Midbrain (tissue), 1 donor: ENCODE measurements around the gene ADAM23.

Experiments used
- DNase-seq: peaks from one replicate; lab custom pipeline; 2025; lab: John Stamatoyannopoulos, UW

The ADAM23 gene

DNA sequence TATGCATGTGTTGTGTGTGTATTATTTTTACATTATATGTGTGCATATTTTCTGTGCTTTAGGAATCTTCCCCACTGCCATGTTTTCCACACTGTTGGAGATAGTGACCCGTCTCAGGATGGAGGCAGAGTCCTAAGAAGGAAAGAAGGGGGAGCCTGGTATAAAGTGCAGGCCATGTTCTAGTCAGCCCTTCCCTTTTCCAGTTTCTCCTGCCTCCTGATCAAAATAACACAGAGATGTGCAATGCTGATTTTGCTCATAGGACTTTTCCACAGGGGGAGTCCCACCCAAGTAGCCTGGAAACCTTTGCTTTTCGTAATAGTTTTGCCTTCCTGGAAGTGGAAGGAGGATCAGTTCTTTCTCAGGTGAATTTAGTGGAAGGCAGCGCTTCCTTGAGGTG is 126.1 kb downstream of the ADAM23 start:
- no peak for DNase-seq

GRCh38 chr2:206570199-206570598 is 126.9 kb downstream of the ADAM23 start:
- DNase-seq: no peak

DNA sequence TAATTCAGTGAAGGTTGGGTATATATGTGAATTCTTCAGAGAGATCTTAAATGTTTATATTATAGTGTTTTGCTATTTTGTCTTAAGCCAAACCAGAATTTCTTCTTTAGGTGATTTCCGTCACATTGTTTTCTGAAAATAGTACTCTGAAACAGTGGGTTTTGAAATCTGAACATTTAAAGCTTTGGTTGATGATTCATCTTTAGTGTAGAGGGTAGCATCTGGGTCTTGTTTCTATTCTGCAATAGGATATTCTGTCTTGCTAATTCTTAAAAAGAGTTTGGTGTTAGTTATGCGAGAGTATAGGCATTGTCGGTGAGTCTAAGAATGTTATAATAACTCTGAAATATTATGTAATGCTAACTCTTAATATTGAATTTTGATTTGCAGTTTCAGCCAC is 129.4 kb downstream of the ADAM23 start:
- no peak for DNase-seq

GRCh38 chr2:206573793-206574192 is 130.5 kb downstream of the ADAM23 start:
- no peak for DNase-seq

DNA sequence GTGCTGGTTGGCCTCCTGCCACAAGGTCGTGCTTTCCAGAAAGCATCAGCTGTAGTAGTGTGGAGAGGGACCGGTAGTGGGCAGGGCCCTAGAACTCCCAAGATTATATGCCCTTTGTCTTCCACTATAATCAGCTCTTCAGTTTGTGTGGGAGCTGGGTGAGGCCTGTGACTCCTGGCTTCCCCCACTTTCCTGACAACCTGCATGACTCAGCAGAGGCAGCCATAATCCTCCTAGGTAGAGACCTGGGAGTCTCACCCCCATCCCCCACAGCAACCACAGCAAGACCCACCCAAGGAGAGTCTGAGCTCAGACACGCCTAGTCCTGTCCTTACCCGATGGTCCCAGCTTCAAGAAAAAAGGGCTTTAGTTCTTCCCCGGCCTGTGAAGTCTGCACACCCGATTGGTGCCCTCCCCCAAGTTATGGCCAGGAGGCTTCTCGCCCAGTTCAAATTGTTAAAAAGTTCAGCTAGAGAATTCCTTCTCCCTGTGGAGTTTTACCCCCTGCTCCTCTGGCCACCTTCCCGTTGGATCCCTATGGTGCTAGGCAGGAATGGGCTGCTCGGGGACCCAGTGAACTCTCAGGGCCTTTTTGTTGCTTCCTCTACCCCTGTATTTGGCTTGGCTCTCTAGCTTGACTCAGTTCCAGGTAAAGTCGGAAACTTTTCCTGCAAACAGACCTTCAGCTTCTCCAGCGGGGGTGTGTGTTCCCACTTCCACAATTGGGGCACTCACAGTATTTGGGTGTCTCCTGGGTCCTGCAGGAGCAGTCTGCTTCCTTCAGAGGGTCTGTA is 141.2 kb downstream of the ADAM23 start:
- no peak for DNase-seq

DNA sequence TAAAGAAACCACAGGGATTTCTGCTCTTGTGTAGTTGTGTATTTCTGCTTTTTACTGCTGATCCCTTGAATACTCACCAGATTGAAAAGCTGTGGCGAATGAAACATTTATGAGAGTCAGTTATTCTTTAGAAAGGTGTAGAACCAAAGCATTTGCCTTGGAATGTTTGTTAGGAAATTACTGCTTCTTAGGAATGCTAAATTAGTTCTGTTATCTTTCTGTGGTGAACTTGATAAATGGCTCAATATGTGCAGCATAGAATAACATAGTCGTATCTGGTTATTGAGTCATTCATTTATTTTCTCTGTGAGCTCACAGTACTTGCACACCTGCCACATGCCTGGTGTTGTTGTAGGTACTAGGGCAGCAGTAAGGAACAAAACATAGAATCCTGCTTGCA is 142.0 kb downstream of the ADAM23 start:
- DNase-seq: no peak

GRCh38 chr2:206586609-206587008 is 143.3 kb downstream of the ADAM23 start:
- no peak for DNase-seq

- no peak for DNase-seq
Observed at GRCh38 chr2:206597717-206598218, 154.4 kb downstream of the ADAM23 start.

- no peak for DNase-seq
Observed at GRCh38 chr2:206603243-206603642, 159.9 kb downstream of the ADAM23 start.

GRCh38 chr2:206610451-206610850 is 167.1 kb downstream of the ADAM23 start:
- no peak for DNase-seq

- DNase-seq: no peak
Observed at GRCh38 chr2:206611191-206611590, 167.9 kb downstream of the ADAM23 start.

GRCh38 chr2:206611736-206612135 is 168.4 kb downstream of the ADAM23 start:
- no peak for DNase-seq

- no peak for DNase-seq
Observed at GRCh38 chr2:206614811-206615210, 171.5 kb downstream of the ADAM23 start.

DNA sequence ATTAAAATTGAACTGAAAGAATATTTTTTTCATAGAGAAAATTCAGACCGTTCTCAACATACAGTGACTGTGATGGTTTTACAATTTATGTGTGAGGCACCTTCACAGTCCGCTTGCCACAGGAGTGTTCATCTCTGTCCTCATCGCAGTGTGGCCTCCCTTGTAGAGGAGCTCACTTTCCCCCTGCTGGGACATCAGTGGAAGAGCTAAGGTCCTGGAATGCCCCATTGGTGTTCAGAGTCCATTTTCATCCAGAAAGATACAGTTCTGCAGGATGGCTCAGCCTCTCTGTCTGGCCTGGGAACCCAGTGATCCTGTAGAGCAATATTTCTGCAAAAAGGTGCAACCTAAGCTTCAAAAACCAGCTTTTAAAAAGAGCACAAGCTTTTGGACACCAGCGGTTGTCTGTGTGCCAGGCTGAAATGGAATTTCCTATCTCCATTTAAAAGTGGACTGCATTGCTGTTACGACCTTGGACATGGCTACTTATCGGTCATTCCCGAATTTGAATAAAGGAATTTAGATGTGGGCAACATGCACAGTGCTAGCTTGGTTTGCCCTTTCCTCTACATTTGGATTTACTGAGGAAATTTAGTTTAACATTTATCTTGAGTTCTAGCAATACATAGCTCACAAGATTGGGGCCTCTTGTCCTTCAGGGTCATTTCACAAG is 172.2 kb downstream of the ADAM23 start:
- DNase-seq: no peak

GRCh38 chr2:206616151-206616550 is 172.8 kb downstream of the ADAM23 start:
- DNase-seq: no peak

- DNase-seq: no peak
Observed at GRCh38 chr2:206619011-206619410, 175.7 kb downstream of the ADAM23 start.

GRCh38 chr2:206626108-206626507 is 182.8 kb downstream of the ADAM23 start:
- no peak for DNase-seq

GRCh38 chr2:206627632-206628031 is 184.3 kb downstream of the ADAM23 start:
- DNase-seq: no peak

- DNase-seq: no peak
Observed at GRCh38 chr2:206631340-206631739, 188.0 kb downstream of the ADAM23 start.

DNA sequence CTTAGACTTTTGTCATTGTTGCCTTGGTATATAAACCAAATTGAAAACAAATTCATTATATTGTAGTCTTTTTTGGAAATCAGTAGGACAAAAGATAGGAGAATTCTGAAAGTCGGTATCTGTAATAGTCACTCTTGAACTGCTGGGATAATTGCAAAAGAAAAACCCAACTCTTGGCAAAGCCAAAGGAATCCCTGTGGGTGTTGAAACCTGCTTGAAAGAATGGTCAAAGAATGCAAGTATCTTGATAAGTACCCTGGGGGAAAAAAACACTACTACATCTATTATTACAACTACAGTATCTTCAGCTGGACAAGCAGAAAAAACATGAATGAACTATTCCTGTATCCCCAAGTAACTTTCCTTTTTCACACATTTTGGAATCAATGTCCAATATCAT is 191.7 kb downstream of the ADAM23 start:
- DNase-seq: no peak

DNA sequence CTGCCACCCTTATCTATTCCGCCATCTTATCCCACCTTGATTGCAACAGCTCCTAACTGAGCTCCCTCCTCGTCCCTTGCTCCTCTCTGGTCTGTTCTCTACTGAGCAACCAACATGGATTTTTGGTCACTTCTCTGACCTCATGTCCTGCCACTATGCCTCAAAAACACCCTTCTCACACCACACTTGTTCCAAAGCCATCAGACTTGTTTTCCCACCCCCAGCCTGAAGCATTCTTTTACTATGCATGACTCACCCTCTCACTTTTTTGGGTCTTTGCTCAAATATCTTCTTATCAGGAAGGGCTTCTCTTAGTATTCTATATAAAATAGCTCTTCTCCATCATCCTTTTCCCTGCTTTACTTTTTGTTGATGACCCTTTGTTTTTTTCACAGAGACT is 196.3 kb downstream of the ADAM23 start:
- no peak for DNase-seq

GRCh38 chr2:206641226-206641625 is 197.9 kb downstream of the ADAM23 start:
- DNase-seq: no peak
